GM18868 (cell line): Measurements from ENCODE around the gene PNRC1.
"Not testable (repeated sequence)": the region's sequence is repeated elsewhere in the genome, so short reads cannot be mapped to it uniquely, and the experiment has no call there.

Experiments
- ATAC-seq: cut with Tn5 transposase; IDR thresholded peaks from one replicate; pipeline ENCODE4 v1.9.1; 2021; ENCODE audit warnings: mild to moderate bottlenecking, moderate library complexity; ENCODE audit not compliant: unreplicated experiment

PNRC1 gene

DNA sequence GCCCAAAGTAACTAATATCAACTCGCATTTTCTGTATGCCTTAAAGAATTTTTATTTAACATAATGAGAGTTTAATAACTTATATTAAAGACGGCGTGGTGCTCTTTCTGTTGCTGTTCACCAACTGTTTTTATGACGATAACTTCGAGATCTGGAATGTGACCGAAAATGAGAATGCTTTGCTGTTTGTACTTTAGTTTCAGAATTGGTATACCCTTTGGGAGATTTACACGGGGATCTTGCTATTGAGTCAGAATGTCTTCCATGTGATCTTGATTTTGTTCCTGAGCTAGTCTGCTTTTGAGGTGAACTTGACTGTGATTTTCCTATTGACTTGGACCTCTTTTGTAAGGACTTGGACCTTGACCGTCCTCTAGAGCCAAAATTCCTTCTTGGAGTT lies 17.9 kb downstream of the PNRC1 start:
- no peak for ATAC-seq

DNA sequence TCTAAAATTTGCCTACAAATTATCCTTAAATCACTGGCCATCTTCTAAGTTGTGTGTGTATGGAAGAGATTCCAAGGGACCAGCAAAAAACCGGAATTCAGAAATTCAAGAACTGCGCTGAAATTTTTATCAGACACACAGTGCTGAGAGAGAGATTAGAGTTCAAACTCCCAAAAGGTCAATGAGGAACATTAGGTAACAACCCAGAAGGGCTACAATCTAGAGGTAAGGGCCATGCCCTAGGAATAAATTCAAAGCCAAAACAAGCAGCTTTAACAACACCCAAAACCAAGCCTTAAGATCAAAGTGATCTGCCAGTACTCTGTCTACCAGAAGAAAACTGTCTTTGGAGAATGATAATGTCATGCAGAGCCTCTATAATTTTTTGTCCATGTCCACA lies 19.6 kb downstream of the PNRC1 start:
- ATAC-seq, result no peak

DNA sequence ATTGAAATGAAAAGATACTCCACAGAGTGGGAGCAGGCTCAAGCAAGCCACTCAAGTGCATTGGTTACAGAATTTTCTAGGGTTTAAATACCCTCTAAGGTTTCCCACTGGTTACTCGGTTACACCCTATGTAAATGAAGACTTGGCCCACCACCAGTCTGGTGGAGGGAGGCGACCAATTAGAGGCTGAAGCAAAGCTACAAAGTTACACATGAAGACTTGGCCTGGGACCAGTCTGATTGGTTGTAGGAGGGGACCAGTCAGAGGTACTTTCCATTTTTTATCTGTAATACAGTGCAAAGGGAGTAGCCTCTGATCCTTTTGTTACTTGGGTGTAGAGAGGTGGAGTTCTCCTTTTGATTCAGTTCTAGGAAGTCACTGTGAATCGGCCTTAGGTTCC lies 29.7 kb downstream of the PNRC1 start:
- no peak for ATAC-seq

DNA sequence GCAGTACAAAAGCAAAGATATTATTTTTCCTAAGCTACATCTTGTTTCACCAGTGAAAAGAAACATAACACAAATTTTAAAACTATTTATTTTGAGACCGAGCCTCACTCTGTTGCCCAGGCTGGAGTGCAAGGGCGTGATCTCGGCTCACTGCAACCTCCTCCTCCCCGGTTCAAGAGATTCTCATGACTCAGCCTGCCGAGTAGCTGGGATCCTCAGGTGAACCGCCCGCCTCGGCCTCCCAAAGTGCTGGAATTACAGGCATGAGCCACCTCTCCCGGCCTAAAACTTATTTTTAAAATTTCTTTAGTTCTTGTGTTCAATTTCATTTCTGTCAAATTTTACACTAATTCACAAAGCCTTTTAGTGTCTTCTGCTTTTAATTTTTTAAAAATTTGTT lies 31.4 kb downstream of the PNRC1 start:
- ATAC-seq, result no peak

DNA sequence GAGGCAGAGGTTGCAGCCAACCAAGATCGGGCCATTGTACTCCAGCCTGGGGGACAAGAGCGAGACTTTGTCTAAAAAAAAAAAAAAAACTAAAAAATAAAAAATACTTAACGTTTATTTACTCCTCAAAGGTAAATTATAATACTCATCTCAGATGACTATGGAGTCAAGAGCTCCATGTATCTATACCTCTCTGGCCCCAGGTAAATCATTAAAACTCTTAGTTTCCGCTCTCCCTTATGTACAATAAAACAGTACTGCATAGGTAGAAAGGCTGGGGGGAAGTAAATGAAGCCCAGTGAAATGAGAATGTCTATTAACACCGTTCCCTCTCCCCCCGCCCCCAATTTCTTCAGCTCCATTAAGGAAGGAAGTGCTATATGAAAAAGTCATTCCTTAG lies 36.2 kb downstream of the PNRC1 start:
- ATAC-seq, result no peak

DNA sequence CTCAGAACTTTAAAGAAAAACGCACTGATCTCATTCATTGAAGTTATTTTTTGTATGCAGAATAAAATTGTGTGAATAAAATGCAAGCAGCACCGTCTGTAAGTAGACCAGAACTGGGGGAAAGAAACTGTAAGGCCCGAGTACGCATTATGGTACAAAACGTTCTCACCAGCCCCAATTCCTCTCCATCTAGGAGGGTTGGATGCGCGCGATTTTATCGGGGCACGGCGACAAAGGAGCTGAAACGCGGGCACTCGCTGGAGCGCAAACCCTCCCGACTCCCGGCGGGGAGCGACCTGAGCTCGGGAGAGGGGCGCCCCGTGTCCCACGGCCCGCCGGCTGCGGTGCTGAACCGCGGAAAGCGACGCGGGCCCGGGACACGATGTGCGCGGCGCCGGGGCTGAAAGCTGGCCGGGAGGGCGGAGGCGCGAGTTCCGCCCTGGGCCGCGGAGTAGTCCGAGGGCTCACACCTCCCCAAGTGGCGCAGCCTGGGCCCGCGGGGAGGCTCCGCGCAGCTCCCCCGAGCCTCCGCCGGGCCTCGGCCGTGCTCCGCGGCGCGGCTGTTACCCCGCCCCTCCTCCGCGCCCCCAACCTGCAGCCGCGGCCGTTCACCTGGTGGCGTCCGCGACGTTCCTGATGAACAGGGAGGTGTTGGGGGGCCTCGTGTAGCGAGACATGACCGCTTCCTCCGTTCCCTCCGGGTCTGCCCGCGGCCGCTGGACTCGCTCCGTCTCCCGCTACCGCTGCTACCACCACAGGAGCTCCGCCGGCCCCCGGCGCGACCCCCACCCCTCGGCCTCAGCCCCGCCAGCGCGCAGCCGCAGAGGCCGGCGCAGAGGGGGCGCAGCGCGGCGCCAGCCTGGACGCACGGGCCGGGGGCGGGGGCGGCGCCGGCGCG lies 36.9 kb downstream of the PNRC1 start, which contains the start of gene SRSF12:
Gene SRSF12, minus strand, starts transcription at position 861 of the 898 bp plus-strand sequence. Its CDS starts 184 bp downstream, at position 677.
- peak; percentile 64 for ATAC-seq

DNA sequence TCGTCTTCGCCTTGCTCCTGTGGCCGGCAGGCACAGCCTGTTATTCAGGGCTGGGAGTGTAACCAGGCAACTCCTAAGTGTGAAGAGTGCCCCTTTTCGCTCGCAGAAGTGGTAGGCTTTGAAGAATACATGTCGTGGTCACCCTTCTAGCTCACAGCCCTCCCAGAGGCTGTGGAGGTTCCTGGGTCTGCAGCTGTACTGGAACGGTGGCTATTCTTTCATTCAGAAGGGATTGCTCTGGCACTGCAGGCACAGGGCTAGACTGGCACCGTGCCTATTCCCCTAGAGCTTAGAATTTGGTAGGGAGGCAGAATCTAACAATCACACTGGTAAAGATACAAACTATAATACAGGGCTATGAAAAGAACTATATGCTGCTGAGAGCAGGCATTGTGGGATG lies 38.4 kb downstream of the PNRC1 start:
- no peak for ATAC-seq

DNA sequence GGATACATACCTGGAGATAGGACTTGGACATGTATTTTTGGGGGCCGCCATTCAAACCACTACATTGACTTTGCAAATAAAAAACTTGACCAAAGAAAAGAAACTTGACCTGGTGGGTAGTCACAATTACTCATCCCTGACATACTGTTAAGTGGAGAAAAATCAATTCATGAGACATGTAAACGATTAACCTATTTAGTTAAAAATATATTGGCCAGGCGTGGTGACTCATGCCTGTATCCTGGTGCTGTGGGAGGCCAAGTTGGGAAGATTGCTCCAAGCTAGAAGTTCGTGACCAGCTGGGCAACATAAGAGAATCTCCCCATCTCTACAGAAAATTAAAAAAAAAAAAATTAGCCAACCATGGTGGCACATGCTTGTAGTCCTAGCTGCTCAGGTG lies 39.8 kb downstream of the PNRC1 start:
- no peak for ATAC-seq

DNA sequence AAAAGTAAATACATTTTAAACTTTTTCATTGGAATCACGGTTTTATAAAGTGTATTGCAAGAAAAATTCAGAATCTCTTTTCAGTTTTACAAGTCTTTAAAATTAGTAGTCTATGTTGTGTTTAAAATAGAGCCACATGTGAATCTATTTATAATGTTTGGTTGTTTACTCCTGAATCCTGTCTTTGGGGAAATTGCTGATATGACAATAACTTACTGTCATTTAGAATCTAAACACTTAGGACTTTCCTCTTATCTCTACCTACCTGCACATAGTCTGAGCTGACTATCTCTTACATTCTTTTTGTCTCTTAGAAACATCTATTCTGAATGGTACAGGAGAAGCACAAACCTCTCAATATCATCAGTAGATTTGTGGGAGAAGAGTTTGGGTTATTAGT lies 41.4 kb downstream of the PNRC1 start:
- no peak for ATAC-seq

DNA sequence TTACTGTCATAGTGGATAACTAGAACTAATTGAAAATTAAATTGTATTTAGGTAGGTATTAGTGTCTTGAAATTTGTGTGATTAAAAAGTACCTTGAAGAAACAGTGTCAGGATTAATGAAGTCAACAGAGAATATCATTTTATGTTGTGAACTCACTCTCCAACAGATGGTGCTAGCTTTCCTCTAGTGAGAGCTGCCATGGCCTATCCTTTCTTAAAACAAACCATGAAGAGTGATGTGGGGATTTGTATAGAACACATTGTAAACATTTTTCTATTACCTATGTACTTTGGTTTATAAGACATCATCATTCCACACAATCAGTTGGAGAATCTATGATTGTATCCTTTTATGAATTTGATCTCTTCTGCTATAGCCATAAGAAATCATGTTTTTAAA lies 42.1 kb downstream of the PNRC1 start:
- no peak for ATAC-seq

DNA sequence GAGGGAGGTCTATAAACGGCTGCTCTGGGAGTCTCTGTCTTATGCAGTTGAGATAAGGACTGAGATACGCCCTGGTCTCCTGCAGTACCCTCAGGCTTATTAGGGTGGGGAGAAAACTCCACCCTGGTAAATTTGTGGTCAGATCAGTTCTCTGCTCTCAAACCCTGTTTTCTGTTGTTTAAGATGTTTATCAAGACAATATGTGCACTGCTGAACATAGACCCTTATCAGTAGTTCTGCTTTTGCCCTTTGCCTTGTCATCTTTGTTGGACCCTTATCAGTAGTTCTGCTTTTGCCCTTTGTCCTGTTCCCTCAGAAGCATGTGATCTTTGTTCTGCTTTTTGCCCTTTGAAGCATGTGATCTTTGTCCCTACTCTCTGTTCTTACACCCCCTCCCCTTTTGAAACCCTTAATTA lies 47.7 kb downstream of the PNRC1 start:
- ATAC-seq, result not testable (repeated sequence)

DNA sequence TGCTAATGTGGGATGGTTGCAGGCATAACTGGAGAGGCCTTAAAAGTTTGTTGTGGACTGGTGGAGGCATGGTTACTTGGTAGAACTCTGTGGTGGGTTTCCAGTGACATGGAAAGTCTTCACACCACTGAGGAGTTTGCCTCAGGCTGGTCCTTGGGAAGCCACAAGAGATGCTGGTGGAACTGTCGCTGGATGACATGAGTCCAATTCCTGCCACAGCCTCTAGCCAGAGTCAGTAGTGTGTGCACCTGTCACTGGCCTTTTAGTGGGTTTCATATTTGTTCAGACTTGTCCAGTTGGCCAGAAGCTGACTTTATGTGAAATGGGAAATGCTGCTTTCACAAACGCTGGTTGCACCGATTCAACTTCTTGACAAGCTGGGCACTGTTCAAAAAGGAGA lies 51.0 kb downstream of the PNRC1 start:
- ATAC-seq, result no peak

DNA sequence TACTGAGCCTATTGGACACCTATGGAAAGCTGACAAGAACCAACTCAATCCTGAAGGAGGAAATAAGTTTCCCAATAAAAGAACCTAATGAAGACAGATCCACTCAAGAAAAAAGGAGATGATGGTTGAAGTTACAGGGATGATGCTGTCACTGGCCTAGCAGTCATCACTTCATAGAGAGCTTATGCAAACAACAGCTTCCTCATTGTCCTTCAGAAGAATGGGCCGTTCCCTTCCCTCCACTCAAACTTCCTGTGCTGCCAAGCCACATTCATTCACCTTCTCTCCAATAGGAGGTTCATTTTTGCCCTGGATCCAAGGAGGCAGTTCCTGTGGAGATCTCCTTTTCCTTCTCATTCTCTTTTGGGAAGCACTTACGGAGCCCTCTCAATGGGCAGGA lies 51.5 kb downstream of the PNRC1 start:
- ATAC-seq, result no peak

DNA sequence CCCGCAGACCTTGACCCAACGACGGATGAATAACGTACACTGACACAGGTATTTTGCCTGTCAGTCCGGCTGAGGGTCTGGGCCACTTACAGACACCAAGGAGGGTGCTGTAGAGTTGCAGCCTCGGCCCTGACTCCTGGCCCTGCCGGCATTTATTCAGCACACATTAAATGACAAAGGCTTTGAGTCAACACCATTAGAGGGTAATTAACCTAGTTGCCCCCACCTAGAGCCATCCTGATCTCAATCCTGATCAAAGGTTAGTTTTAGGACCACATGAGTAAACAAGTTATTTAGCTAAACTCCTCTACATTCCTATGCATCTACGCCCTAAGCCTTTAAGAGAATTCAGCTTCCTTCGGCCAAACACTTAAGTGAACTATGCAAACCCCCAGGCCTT lies 53.4 kb downstream of the PNRC1 start:
- no peak for ATAC-seq

DNA sequence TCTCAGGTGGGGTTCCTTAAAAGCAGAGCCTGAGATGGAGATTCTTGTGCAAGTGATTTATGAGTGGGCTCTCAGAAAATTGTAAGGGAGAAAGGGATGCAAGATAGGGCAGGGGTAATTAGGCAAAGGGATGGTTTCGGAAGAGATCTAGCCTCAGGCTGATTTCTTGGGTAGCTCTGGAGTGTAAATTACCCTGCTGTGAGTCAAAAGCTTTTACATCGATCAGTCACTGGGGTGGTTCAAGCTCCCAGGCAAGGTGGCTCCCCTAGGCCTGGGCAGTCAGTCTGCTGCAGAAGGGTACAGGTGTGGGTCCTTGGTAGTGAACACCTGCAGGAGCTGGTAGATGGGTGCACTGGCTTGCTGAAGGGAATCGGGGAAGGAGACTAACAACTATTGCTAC lies 54.2 kb downstream of the PNRC1 start:
- ATAC-seq, result no peak
